Prostate gland (tissue), 2 donors: Measurements from ENCODE around the gene IRF2BP1.

Experiments
- POLR2AphosphoS5 ChIP-seq: sonication (generic); formaldehyde crosslinking; IDR thresholded peaks from one replicate; pipeline ENCODE4 v1.6.1; 2017; ENCODE audit warnings: antibody characterized with exemption
- TF ChIP-seq, protein P1 (sequence below), 4 experiments: fragments of 200-600 bp in 2 of 4; fragments of 450-650 bp in 2 of 4; sonication (generic) in 2 of 4; IDR thresholded peaks; 1 replicate in 3 of 4; 2 replicates in 1 of 4; pipeline ENCODE4 v1.5.1; 2016 to 2019; ENCODE audit warnings: antibody characterized with exemption in 4 of 4, mild to moderate bottlenecking in 2 of 4, moderate library complexity in 2 of 4

DNA sequence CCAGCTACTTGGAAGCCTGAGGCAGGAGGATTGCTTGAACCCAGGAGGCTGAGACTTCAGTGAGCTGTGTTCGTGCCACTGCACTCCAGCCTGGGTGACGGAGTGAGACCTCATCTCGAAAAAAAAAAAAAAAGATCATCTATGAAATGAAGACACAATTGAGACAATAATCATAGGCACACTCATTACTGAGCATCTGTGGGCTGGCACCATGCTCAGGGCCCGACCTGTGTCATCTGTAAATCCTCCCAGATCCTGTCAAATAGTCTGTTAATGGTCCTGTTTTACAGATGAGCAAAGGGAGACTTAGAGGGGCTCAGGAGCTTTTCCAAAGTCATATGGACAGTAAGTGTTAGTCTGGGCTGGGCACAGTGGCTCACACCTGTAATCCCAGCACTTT is 32.8 kb upstream of the IRF2BP1 start:
- TF ChIP-seq, protein P1, sequence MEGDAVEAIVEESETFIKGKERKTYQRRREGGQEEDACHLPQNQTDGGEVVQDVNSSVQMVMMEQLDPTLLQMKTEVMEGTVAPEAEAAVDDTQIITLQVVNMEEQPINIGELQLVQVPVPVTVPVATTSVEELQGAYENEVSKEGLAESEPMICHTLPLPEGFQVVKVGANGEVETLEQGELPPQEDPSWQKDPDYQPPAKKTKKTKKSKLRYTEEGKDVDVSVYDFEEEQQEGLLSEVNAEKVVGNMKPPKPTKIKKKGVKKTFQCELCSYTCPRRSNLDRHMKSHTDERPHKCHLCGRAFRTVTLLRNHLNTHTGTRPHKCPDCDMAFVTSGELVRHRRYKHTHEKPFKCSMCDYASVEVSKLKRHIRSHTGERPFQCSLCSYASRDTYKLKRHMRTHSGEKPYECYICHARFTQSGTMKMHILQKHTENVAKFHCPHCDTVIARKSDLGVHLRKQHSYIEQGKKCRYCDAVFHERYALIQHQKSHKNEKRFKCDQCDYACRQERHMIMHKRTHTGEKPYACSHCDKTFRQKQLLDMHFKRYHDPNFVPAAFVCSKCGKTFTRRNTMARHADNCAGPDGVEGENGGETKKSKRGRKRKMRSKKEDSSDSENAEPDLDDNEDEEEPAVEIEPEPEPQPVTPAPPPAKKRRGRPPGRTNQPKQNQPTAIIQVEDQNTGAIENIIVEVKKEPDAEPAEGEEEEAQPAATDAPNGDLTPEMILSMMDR (IDR thresholded peaks at IDR 0.05) = no peak
- no peak for TF ChIP-seq POLR2AphosphoS5
